ENCODE measurements around the gene TNFSF13. TPM values are rescaled to one million over a fixed set of nuclear protein-coding genes. Genes with fewer than 3 reads are reported as not detected.

TNFSF13 gene
- total RNA-seq, 1 experiment from 2014 or later = 0.94 TPM

DNA sequence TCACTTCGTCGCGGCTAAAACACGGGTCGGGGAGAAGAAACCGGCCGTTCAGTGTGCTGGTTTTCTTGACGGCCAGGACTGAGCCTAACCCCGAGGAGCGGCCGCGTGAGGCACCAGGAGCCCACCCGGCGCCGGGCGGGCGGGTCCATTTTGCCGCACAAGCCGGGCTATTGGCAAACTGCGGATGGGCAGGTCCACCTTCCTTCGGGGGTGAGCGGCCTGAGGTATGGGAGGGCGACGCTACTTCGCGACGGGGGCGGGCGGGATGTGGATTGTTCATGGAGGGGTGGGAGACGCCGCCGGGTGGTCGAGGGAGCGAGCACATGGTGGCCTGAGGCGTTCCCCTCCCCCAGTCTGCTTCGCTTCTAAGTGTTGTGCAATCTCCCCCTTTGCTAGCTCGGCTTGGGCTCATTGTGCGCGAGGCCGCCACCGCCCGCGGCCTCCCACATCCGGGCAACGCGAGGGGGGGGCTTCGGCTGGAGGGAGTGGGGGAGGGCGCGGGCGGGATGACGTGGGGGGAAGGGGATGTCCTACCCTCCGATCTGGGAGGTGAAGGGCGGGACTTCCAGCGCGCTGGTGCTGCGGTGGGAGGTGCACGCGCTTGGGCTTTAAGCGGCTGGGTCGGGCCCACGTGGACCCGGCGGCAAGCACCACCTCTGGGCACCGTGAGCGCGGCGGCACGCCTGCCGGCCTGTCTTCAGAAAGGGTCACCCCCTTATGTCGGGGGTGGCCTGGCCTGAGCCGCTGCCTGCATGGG is 15.0 kb downstream of the TNFSF13 start:
- Histone ChIP-seq H2BK20ac (ENCODE audit: low read depth, low read length, poor library complexity, severe bottlenecking) (no peak overlapping the region), H3K4me2 (ENCODE audit: insufficient read depth, insufficient read length, low read length) (peak overlapping the region; percentile 88), H2BK15ac (ENCODE audit: low read depth, low read length) (no peak overlapping the region), H3K27me3 (ENCODE audit: insufficient read depth, low read length) (no peaks in the 10 kb centered on the region), H3K23me2 (ENCODE audit: insufficient read length, low read depth, low read length, poor library complexity, severe bottlenecking) (peaks cover 5% of the 10 kb centered on the region), H3K79me2 (ENCODE audit: insufficient read depth, low read length) (peaks cover 21% of the 10 kb centered on the region; the same call in 1 of the 2 replicates), H2BK120ac (ENCODE audit: low read depth, low read length, poor library complexity, severe bottlenecking) (peak overlapping the region; percentile 61), H3K23ac (ENCODE audit: insufficient read length, low read depth, low read length) (no peak overlapping the region), H3T11ph (ENCODE audit: low read length) (no peak overlapping the region), H4K8ac (replicated peaks; ENCODE audit: insufficient read length, low read depth, low read length) (no peak overlapping the region), H2AK5ac (ENCODE audit: insufficient read length, low read length) (no peak overlapping the region), H4K91ac (ENCODE audit: insufficient read length, low read depth, low read length) (peak overlapping the region; percentile 60), H3K27ac (ENCODE audit: insufficient read length, low read depth, low read length) (peak overlapping the region; percentile 31), H3K9ac (ENCODE audit: extremely low read depth, insufficient read length, low read length) (peak overlapping the region; percentile 96), H4K5ac (ENCODE audit: insufficient read length, low read depth, low read length) (no peak overlapping the region), H3K4ac (ENCODE audit: low read depth, low read length) (peak overlapping the region; percentile 64; the same call in 1 of the 2 replicates), H2BK12ac (ENCODE audit: insufficient read length, low read depth, low read length) (no peak overlapping the region), H3K14ac (ENCODE audit: insufficient read depth, low read length) (peak overlapping the region; percentile 96), H4K20me1 (ENCODE audit: control insufficient read depth, insufficient read depth, insufficient read length) (no peaks in the 10 kb centered on the region), H3K4me1 (ENCODE audit: insufficient read depth, low read length) (peaks cover 4% of the 10 kb centered on the region; the same call in 1 of the 2 replicates), H3K9me3 (ENCODE audit: control insufficient read depth, low read depth, low read length) (no peaks in the 10 kb centered on the region), H3K18ac (ENCODE audit: insufficient read length, low read depth, low read length) (peak overlapping the region; percentile 90), H2AFZ (ENCODE audit: low read length) (no peak overlapping the region), H3K79me1 (ENCODE audit: insufficient read depth, low read depth, low read length, poor library complexity, severe bottlenecking) (peaks cover 2% of the 10 kb centered on the region), H3K56ac (ENCODE audit: insufficient read length, low read depth, low read length) (no peak overlapping the region), H2BK5ac (ENCODE audit: insufficient read length, low read length) (peak overlapping the region; percentile 10)
- TF ChIP-seq, protein P1, sequence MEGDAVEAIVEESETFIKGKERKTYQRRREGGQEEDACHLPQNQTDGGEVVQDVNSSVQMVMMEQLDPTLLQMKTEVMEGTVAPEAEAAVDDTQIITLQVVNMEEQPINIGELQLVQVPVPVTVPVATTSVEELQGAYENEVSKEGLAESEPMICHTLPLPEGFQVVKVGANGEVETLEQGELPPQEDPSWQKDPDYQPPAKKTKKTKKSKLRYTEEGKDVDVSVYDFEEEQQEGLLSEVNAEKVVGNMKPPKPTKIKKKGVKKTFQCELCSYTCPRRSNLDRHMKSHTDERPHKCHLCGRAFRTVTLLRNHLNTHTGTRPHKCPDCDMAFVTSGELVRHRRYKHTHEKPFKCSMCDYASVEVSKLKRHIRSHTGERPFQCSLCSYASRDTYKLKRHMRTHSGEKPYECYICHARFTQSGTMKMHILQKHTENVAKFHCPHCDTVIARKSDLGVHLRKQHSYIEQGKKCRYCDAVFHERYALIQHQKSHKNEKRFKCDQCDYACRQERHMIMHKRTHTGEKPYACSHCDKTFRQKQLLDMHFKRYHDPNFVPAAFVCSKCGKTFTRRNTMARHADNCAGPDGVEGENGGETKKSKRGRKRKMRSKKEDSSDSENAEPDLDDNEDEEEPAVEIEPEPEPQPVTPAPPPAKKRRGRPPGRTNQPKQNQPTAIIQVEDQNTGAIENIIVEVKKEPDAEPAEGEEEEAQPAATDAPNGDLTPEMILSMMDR (conservative IDR thresholded peaks at IDR 0.05) = no peak
- DNase-seq = peak; percentile 90
- peak overlapping the region; percentile 98 for H3K4me3 Mint-ChIP-seq
- peaks cover 39% of the 10 kb centered on the region in 2 experiments for H3K4me1 Mint-ChIP-seq
- WGBS (ENCODE audit: extremely low coverage, insufficient read length, low lambda C conversion rate) = no CpG with 5 or more reads among the region's 71 CpGs
- H3K9me3 Mint-ChIP-seq = peaks cover 3 to 7% of the 10 kb centered on the region in 2 experiments; a peak in 3 of 5 replicates
- peaks cover 71 to 96% (median 87%) of the 10 kb centered on the region in 3 experiments for H3K36me3 Mint-ChIP-seq (ENCODE audit: insufficient read depth in 1 of 3, low read depth in 3 of 3)
- H3K27ac Mint-ChIP-seq = peak overlapping the region; percentile 99 to 100 (median 99)
- peaks cover 10% of the 10 kb centered on the region for H3K27me3 Mint-ChIP-seq (ENCODE audit: low read depth)
